ENCODE data around the gene PSORS1C2.

The PSORS1C2 gene

GRCh38 chr6:31129130-31129529 is 9.7 kb downstream of the PSORS1C2 start:
- TF ChIP-seq POU2F2 (IDR thresholded peaks at IDR 0.05; ENCODE audit: low read depth, low read length) (no peak), PAX5 (IDR thresholded peaks at IDR 0.05; ENCODE audit: insufficient read depth, low read length, severe bottlenecking) (no peak), TAF1 (IDR thresholded peaks at IDR 0.05; ENCODE audit: low read depth, low read length) (no peak), POLR2AphosphoS5 (IDR thresholded peaks at IDR 0.05; ENCODE audit: low read depth, low read length) (no peak), POLR2A (IDR thresholded peaks at IDR 0.05; ENCODE audit: low read depth, low read length) (no peak), SPI1 (IDR thresholded peaks at IDR 0.05; ENCODE audit: low read depth, low read length) (no peak)
- FAIRE-seq: no peak
- no peak for DNase-seq (ENCODE audit: insufficient read length, low spot score)

DNA sequence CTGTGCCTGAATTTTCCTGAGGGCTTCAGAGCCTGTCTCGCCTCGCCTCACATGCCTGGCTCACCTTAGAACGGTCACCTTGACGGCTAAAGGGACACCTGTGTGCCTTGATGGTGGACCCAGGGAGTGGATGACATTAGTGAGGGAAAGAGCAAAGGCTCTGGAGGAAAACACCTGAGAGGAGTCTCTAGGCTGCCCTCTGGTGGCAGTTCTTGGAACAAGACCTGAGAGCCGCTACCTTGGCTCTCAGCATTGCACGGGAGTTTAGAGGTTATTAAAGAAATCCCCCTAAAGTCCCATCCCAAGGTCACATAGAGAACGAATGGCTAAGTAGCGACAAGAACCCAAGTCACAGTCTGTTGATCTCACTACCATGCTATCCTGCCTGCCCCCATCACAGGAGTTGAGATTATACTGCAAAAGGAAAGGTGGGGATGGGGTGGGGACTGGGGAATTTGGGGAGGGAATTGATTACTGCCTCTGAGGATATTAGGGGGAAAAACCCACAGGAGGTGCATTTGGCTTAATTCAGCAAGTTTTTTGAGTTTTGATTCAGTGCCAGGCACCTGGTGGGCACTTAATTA is 10.7 kb downstream of the PSORS1C2 start:
- peak; percentile 70 for DNase-seq (ENCODE audit: insufficient read length, low spot score)
- TF ChIP-seq TAF1 (IDR thresholded peaks at IDR 0.05; ENCODE audit: low read depth, low read length) (no peak), POU2F2 (IDR thresholded peaks at IDR 0.05; ENCODE audit: low read depth, low read length) (no peak), POLR2AphosphoS5 (IDR thresholded peaks at IDR 0.05; ENCODE audit: low read depth, low read length) (no peak), POLR2A (IDR thresholded peaks at IDR 0.05; ENCODE audit: low read depth, low read length) (no peak), PAX5 (IDR thresholded peaks at IDR 0.05; ENCODE audit: insufficient read depth, low read length, severe bottlenecking) (no peak), SPI1 (IDR thresholded peaks at IDR 0.05; ENCODE audit: low read depth, low read length) (no peak)
- peak; percentile 62 for FAIRE-seq

DNA sequence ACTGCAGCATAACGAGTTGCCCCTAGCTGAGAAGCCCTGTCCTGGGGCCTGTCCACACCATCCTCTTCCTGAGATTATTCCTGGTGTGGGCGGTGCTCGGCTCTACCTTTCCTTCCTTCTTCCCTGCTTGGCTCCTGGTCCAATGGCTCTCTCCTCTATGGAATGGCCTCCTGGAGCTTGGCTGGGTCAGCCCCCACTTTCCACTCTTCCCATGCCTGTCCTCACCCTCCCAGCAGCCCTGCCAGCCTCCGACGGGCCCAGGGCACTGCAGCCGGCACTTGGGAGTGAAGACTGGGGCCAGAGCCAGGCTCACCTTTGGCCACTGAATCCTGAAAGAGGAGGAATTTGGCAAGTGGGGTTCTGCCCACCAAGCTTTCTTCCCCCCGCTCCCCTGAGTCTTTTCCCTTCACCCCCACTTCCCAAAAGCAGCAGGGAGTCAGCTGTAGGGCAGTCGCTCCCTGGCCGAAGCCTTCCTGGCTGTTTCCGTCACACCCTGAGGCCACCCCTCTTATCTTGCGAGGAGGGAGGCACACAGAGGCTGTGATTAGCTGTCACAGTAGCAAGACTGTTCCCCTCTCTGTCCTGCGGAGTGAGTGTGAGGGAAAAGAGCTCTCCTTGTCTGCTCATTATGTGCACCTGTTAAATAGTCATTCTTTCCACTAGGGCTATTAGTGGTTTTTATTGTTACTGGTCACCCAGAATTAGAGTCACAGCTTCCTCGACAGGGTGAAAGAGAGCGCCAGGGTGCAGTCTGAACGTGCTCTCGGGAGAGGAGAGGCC is 12.3 kb downstream of the PSORS1C2 start:
- TF ChIP-seq POLR2A (IDR thresholded peaks at IDR 0.05; ENCODE audit: low read depth, low read length): no peak
- TF ChIP-seq POU2F2 (IDR thresholded peaks at IDR 0.05; ENCODE audit: low read depth, low read length): no peak
- no peak for TF ChIP-seq TAF1 (IDR thresholded peaks at IDR 0.05; ENCODE audit: low read depth, low read length)
- no peak for TF ChIP-seq SPI1 (IDR thresholded peaks at IDR 0.05; ENCODE audit: low read depth, low read length)
- no peak for TF ChIP-seq PAX5 (IDR thresholded peaks at IDR 0.05; ENCODE audit: insufficient read depth, low read length, severe bottlenecking)
- no peak for TF ChIP-seq POLR2AphosphoS5 (IDR thresholded peaks at IDR 0.05; ENCODE audit: low read depth, low read length)
- FAIRE-seq (no peak), DNase-seq (ENCODE audit: insufficient read length, low spot score) (no peak)

DNA sequence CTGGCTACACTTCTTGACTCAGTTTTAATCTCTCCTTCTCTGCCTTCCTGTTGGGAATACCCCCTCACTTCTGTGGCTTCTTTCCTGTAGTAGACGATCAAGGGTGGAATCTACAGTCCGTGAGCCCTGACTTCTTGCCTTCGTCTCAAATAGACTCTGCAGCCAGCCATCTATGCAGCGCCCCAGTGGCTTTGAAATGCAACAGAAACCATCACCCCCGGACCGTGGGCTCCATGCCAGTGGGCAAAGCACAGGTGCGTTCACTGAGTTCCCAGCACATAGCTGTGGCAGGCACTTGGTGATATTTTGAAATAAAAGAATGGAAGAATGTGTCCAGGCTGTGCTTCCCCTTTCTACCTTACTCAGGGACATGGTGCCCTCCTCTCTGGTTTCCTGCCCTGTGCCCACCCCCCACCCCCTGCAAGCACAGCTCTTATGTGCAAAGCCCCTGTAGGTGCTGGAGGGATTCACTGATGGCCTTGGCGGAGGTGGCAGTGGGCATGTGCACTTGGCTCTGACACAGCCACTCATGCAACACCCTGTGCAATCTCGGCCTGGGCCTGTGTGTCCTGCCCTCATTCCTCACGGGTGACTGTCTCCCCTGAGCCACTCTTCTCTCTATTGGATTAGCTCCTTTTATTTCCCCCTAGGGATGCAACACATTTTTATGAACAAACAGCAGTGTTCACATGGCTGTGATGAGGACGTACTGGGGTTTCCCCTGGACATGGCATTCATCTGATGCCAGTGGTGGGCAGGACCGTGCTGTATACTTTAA is 13.1 kb downstream of the PSORS1C2 start:
- FAIRE-seq (no peak), DNase-seq (ENCODE audit: insufficient read length, low spot score) (no peak)
- TF ChIP-seq TAF1 (IDR thresholded peaks at IDR 0.05; ENCODE audit: low read depth, low read length) (no peak), POU2F2 (IDR thresholded peaks at IDR 0.05; ENCODE audit: low read depth, low read length) (no peak), POLR2A (IDR thresholded peaks at IDR 0.05; ENCODE audit: low read depth, low read length) (no peak), SPI1 (IDR thresholded peaks at IDR 0.05; ENCODE audit: low read depth, low read length) (no peak), PAX5 (IDR thresholded peaks at IDR 0.05; ENCODE audit: insufficient read depth, low read length, severe bottlenecking) (no peak), POLR2AphosphoS5 (IDR thresholded peaks at IDR 0.05; ENCODE audit: low read depth, low read length) (no peak)

GRCh38 chr6:31125162-31125561 is 13.7 kb downstream of the PSORS1C2 start:
- TF ChIP-seq TAF1 (IDR thresholded peaks at IDR 0.05; ENCODE audit: low read depth, low read length) (no peak), POU2F2 (IDR thresholded peaks at IDR 0.05; ENCODE audit: low read depth, low read length) (no peak), POLR2AphosphoS5 (IDR thresholded peaks at IDR 0.05; ENCODE audit: low read depth, low read length) (no peak), SPI1 (IDR thresholded peaks at IDR 0.05; ENCODE audit: low read depth, low read length) (no peak)
- no peak for FAIRE-seq
- DNase-seq (ENCODE audit: insufficient read length, low spot score): no peak

- FAIRE-seq: no peak
- DNase-seq (ENCODE audit: insufficient read length, low spot score): no peak
- no peak for TF ChIP-seq SPI1 (IDR thresholded peaks at IDR 0.05; ENCODE audit: low read depth, low read length)
- no peak for TF ChIP-seq POU2F2 (IDR thresholded peaks at IDR 0.05; ENCODE audit: low read depth, low read length)
- TF ChIP-seq POLR2AphosphoS5 (IDR thresholded peaks at IDR 0.05; ENCODE audit: low read depth, low read length): no peak
- no peak for TF ChIP-seq TAF1 (IDR thresholded peaks at IDR 0.05; ENCODE audit: low read depth, low read length)
- no peak for TF ChIP-seq PAX5 (IDR thresholded peaks at IDR 0.05; ENCODE audit: insufficient read depth, low read length, severe bottlenecking)
- no peak for TF ChIP-seq POLR2A (IDR thresholded peaks at IDR 0.05; ENCODE audit: low read depth, low read length)
These were observed 15.8 kb downstream of the PSORS1C2 start for GRCh38 chr6:31122791-31123706.

DNA sequence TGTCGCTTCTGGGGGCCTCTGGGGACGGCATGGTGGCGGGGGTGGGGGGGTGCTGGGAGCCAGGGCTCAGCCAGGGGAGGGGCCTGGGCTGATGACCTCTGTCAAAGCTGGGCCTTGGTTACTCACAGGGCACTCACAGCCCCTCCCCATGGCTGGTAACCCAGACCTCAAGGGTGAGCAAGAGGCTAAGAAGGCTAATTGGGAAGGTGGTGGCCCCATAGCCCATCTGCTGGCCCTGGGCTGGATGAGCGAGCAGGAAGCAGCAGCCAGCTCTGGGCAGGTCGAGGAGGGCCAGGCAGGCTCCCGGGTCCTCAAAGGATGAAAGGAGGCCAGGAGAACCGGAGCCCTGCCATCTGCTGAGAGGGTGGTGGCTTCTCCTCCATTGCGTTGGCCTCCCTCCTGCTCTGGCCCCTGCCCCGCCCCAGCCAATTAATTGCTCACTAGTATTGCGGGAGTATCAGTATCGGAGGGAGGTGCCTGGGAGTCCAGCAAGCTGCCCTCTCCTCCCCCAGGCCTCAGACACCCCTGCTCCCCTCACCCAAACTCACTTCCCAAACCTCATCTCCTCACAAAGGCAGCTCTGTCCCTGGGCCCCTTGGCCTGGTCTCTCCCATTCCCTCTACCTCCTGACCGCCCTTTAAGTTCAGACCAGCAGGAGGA is 17.6 kb downstream of the PSORS1C2 start:
- no peak for TF ChIP-seq TAF1 (IDR thresholded peaks at IDR 0.05; ENCODE audit: low read depth, low read length)
- no peak for TF ChIP-seq SPI1 (IDR thresholded peaks at IDR 0.05; ENCODE audit: low read depth, low read length)
- TF ChIP-seq PAX5 (IDR thresholded peaks at IDR 0.05; ENCODE audit: insufficient read depth, low read length, severe bottlenecking): no peak
- TF ChIP-seq POU2F2 (IDR thresholded peaks at IDR 0.05; ENCODE audit: low read depth, low read length): no peak
- no peak for TF ChIP-seq POLR2A (IDR thresholded peaks at IDR 0.05; ENCODE audit: low read depth, low read length)
- TF ChIP-seq POLR2AphosphoS5 (IDR thresholded peaks at IDR 0.05; ENCODE audit: low read depth, low read length): no peak
- FAIRE-seq (no peak), DNase-seq (ENCODE audit: insufficient read length, low spot score) (no peak)
